Calu3 (cell line): ENCODE data around the gene ARMC7. TPM values are rescaled to one million over a fixed set of nuclear protein-coding genes. Genes with fewer than 3 reads are reported as not detected.
A peak's percentile ranks its signal among the peaks of the same experiment; 100 is the strongest.

Experiments
- BruUV-seq: library from RNA; stranded (reverse); fragments of 400-500 nt; replicated peaks from 2 replicates; lab custom pipeline; 2021; lab: Mats Ljungman, UMichigan
- CTCF ChIA-PET: fragments of 300-600 bp; sonication (Branson Sonifier 250); formaldehyde crosslinking; loops from one replicate; lab custom pipeline; 2022; ENCODE audit warnings: antibody characterized with exemption; lab: Charles Lee
- DNase-seq: peaks from one replicate; pipeline ENCODE4 v3.0.0; 2022
- H3K27ac Mint-ChIP-seq: one replicate; pipeline ENCODE4 v1.8.0; 2022; ENCODE audit warnings: mixed read lengths; ENCODE audit not compliant: unreplicated experiment
- H3K27me3 Mint-ChIP-seq: one replicate; pipeline ENCODE4 v1.8.0; 2022; ENCODE audit warnings: mixed read lengths; ENCODE audit not compliant: unreplicated experiment
- H3K36me3 Mint-ChIP-seq: one replicate; pipeline ENCODE4 v1.8.0; 2022; ENCODE audit warnings: mild to moderate bottlenecking, moderate library complexity, mixed read lengths; ENCODE audit not compliant: insufficient read depth, unreplicated experiment
- H3K4me1 Mint-ChIP-seq: one replicate; pipeline ENCODE4 v1.8.0; 2022; ENCODE audit warnings: mild to moderate bottlenecking, low read depth, mixed read lengths; ENCODE audit not compliant: unreplicated experiment
- H3K4me3 Mint-ChIP-seq: one replicate; pipeline ENCODE4 v1.8.0; 2022; ENCODE audit warnings: mild to moderate bottlenecking, low read depth, moderate library complexity, mixed read lengths; ENCODE audit not compliant: unreplicated experiment
- H3K9me3 Mint-ChIP-seq: one replicate; pipeline ENCODE4 v1.8.0; 2022; ENCODE audit warnings: low read depth, mixed read lengths; ENCODE audit not compliant: unreplicated experiment
- CTCF ChIP-seq: fragments of 200-600 bp; IDR thresholded peaks from one replicate; pipeline ENCODE4 v1.8.0; 2022; ENCODE audit warnings: antibody characterized with exemption; ENCODE audit not compliant: unreplicated experiment
- intact Hi-C: fragments of 100-400 bp; cut with micrococcal nuclease; formaldehyde crosslinking; loops from one replicate; pipeline ENCODE4 v1.10.0; 2022; ENCODE audit not compliant: unreplicated experiment
- total RNA-seq: library from RNA; stranded (reverse); gene quantifications from 2 replicates; pipeline ENCODE4 v1.2.3, GENCODE V29; 2022

ARMC7 gene
- total RNA-seq, 1 experiment from 2014 or later = 18.6 TPM

- Mint-ChIP-seq H3K9me3 (no peaks in the 10 kb centered on the region), H3K4me3 (no peak overlapping the region), H3K27me3 (no peaks in the 10 kb centered on the region), H3K4me1 (peaks cover 41% of the 10 kb centered on the region), H3K36me3 (peaks cover 66% of the 10 kb centered on the region), H3K27ac (no peak overlapping the region)
- DNase-seq = no peak
- CTCF ChIA-PET = interaction anchor here (0.6 to 1.1 kb wide), 3 partner anchors 11 to 1057 kb away, joined by 3 to 4 read pairs (median 3); no protein-coding TSS in a partner anchor
- TF ChIP-seq CTCF = no peak
- no TSS peak for BruUV-seq
- intact Hi-C loops = no loop called here
Measured at GRCh38 chr17:75116737-75117136, 7.0 kb downstream of the ARMC7 start.

- CTCF ChIA-PET = no interaction called here
- no peak for TF ChIP-seq CTCF
- Mint-ChIP-seq H3K36me3 (peaks cover 57% of the 10 kb centered on the region), H3K27ac (no peak overlapping the region), H3K4me1 (peaks cover 35% of the 10 kb centered on the region), H3K9me3 (no peaks in the 10 kb centered on the region), H3K4me3 (no peak overlapping the region), H3K27me3 (no peaks in the 10 kb centered on the region)
- DNase-seq = no peak
- intact Hi-C loops = no loop called here
- BruUV-seq = no TSS peak
Measured at GRCh38 chr17:75118307-75118706, 8.5 kb downstream of the ARMC7 start.

- CTCF ChIA-PET = interaction anchor here (0.6 to 1.8 kb wide), 11 partner anchors 10 to 288 kb away, joined by 3 to 12 read pairs (median 3); partner anchors contain the start of genes MIF4GD and NUP85
- H3K4me3 Mint-ChIP-seq = peak overlapping the region; percentile 53
- no TSS peak for BruUV-seq
- peak; percentile 96 for DNase-seq
- H3K27me3 Mint-ChIP-seq = no peaks in the 10 kb centered on the region
- peaks cover 34% of the 10 kb centered on the region for H3K4me1 Mint-ChIP-seq
- H3K27ac Mint-ChIP-seq = peak overlapping the region; percentile 93
- intact Hi-C loops = no loop called here
- H3K36me3 Mint-ChIP-seq = peaks cover 53% of the 10 kb centered on the region
- TF ChIP-seq CTCF = no peak
- no peaks in the 10 kb centered on the region for H3K9me3 Mint-ChIP-seq
Measured at GRCh38 chr17:75124041-75124818, 14.5 kb downstream of the ARMC7 start.

- no peaks in the 10 kb centered on the region for H3K27me3 Mint-ChIP-seq
- DNase-seq = peak; percentile 30
- intact Hi-C loops = no loop called here
- peaks cover 55% of the 10 kb centered on the region for H3K36me3 Mint-ChIP-seq
- TF ChIP-seq CTCF = no peak
- CTCF ChIA-PET = interaction anchor here (0.6 to 1.8 kb wide), 6 partner anchors 11 to 146 kb away, joined by 3 to 12 read pairs (median 4); partner anchors contain the start of genes MIF4GD and NUP85
- peak overlapping the region; percentile 53 for H3K4me3 Mint-ChIP-seq
- peaks cover 34% of the 10 kb centered on the region for H3K4me1 Mint-ChIP-seq
- peak overlapping the region; percentile 93 for H3K27ac Mint-ChIP-seq
- H3K9me3 Mint-ChIP-seq = no peaks in the 10 kb centered on the region
- BruUV-seq = TSS peak; percentile 91
Measured at GRCh38 chr17:75124819-75125162, 15.0 kb downstream of the ARMC7 start.
